Trophoblast cell (in vitro differentiated cells and primary cell): ENCODE results near the gene PEX10.

Experiments used
- DNase-seq, 2 donors: peaks; one replicate each; pipeline ENCODE4 v3.0.0-alpha.2; 2016
- H2AFZ ChIP-seq: 2 replicates; pipeline ENCODE4 v1.6.1; 2013; ENCODE audit warnings: low read length, moderate library complexity, mild to moderate bottlenecking; ENCODE audit not compliant: insufficient read depth, poor library complexity
- H2AK5ac ChIP-seq: 2 replicates; pipeline ENCODE4 v1.6.1; 2013; ENCODE audit warnings: mild to moderate bottlenecking, low read length
- H2BK120ac ChIP-seq: 2 replicates; pipeline ENCODE4 v1.6.1; 2013; ENCODE audit warnings: low read length, mild to moderate bottlenecking, moderate library complexity; ENCODE audit not compliant: insufficient read depth, poor library complexity
- H2BK12ac ChIP-seq: 2 replicates; pipeline ENCODE4 v1.6.1; 2013; ENCODE audit warnings: mild to moderate bottlenecking, low read length, moderate library complexity
- H2BK5ac ChIP-seq: 2 replicates; pipeline ENCODE4 v1.6.1; 2013; ENCODE audit warnings: low read length, low read depth, moderate library complexity, mild to moderate bottlenecking; ENCODE audit not compliant: poor library complexity
- H3K14ac ChIP-seq: 2 replicates; pipeline ENCODE4 v1.6.1; 2013; ENCODE audit warnings: mild to moderate bottlenecking, low read length
- H3K18ac ChIP-seq: 2 replicates; pipeline ENCODE4 v1.6.1; 2013; ENCODE audit warnings: mild to moderate bottlenecking, low read length
- H3K23ac ChIP-seq: 2 replicates; pipeline ENCODE4 v1.6.1; 2013; ENCODE audit warnings: low read length
- H3K27ac ChIP-seq: 2 replicates; pipeline ENCODE4 v1.5.1; 2013; ENCODE audit warnings: low read depth, mild to moderate bottlenecking, inconsistent platforms, low read length, moderate library complexity
- H3K27me3 ChIP-seq: 2 replicates; pipeline ENCODE4 v1.6.1; 2013; ENCODE audit warnings: inconsistent platforms, mild to moderate bottlenecking, low read length, moderate library complexity; ENCODE audit not compliant: insufficient read depth
- H3K36me3 ChIP-seq, 2 experiments: 1 replicate in 1 of 2; 2 replicates in 1 of 2; pipeline ENCODE4 v1.6.1; 2013; ENCODE audit warnings: low read length in 2 of 2, mild to moderate bottlenecking in 2 of 2, moderate library complexity in 1 of 2; ENCODE audit not compliant: insufficient read depth in 2 of 2, control insufficient read depth in 1 of 2
- H3K4ac ChIP-seq: 2 replicates; pipeline ENCODE4 v1.6.1; 2013; ENCODE audit warnings: low read depth, mild to moderate bottlenecking, low read length, moderate library complexity
- H3K4me1 ChIP-seq, 2 experiments: 1 replicate in 1 of 2; 2 replicates in 1 of 2; pipeline ENCODE4 v1.6.1; 2013; ENCODE audit warnings: low read length in 2 of 2, mild to moderate bottlenecking in 2 of 2, moderate library complexity in 1 of 2; ENCODE audit not compliant: insufficient read depth in 2 of 2, control insufficient read depth in 1 of 2
- H3K4me2 ChIP-seq: 2 replicates; pipeline ENCODE4 v1.6.1; 2013; ENCODE audit warnings: inconsistent platforms, mild to moderate bottlenecking, low read length, moderate library complexity
- H3K4me3 ChIP-seq: 2 replicates; pipeline ENCODE4 v1.5.1; 2013; ENCODE audit warnings: mild to moderate bottlenecking, low read depth, low read length, inconsistent platforms
- H3K79me1 ChIP-seq: one replicate; pipeline ENCODE4 v1.6.1; 2013; ENCODE audit warnings: low read length
- H3K79me2 ChIP-seq: 2 replicates; pipeline ENCODE4 v1.6.1; 2013; ENCODE audit warnings: low read length, mild to moderate bottlenecking; ENCODE audit not compliant: control insufficient read depth, insufficient read depth, poor library complexity
- H3K9ac ChIP-seq: 2 replicates; pipeline ENCODE4 v1.6.1; 2013; ENCODE audit warnings: mild to moderate bottlenecking, low read length
- H3K9me3 ChIP-seq: 2 replicates; pipeline ENCODE4 v1.6.1; 2013; ENCODE audit warnings: low read depth, mild to moderate bottlenecking, control low read depth, inconsistent platforms, low read length; ENCODE audit not compliant: insufficient read depth
- H4K12ac ChIP-seq: 2 replicates; pipeline ENCODE4 v1.6.1; 2013; ENCODE audit warnings: low read depth, mild to moderate bottlenecking, low read length, moderate library complexity
- H4K8ac ChIP-seq: 2 replicates; pipeline ENCODE4 v1.6.1; 2013; ENCODE audit warnings: low read depth, mild to moderate bottlenecking, low read length, moderate library complexity
- H4K91ac ChIP-seq: one replicate; pipeline ENCODE4 v1.6.1; 2013; ENCODE audit warnings: low read depth, mild to moderate bottlenecking, low read length, moderate library complexity
- WGBS: extraction: QIAGEN DNeasy Blood & Tissue Kit; methylation state at CpG from one replicate; pipeline ENCODE4 v1.1.7; 2013; ENCODE audit warnings: missing lambda C conversion rate; ENCODE audit not compliant: insufficient read length, insufficient coverage; ENCODE audit errors: extremely low coverage; 5-methylcytosine and 5-hydroxymethylcytosine counted together

PEX10 gene

DNA sequence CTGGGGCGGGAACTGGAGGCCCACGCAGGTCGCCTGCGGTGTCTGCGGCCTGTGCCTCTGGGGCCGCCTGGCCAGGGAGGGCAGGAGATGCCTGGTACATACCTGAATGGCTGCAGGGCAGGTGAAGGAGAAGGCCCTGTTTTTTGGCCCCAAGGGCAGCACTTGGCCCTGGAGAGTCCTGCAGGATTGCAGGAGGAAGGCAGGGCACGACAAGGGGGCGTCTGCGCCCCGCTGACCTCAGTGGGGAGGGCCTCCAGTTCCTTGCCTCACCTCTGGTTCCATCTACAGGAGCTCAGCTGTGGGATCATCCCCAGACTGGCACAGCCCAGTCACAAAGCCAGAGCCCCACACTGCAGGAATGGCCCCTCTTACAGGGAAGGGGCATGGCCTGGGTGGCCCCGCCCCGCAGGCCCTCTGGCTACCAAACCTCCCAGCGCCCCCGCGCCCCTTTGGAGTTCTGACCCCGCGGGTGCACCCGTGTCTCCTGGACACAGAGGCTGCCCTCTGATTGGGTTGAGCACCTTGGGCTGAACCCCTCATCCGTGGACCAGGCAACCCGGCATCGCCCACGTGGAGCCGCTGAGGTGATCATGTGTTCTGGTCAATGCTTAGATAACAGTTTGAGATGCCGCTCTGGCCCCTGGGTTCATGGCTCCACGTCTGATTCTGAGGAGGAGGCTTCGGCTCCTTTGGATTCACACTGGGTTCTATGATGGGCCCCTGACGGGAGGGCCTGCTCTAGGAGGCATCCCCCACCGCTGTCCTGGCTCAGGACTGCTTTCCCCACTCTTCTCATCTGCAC, 1.3 kb upstream of the PEX10 start:
- no peak overlapping the region for H3K9ac ChIP-seq
- no peak overlapping the region for H2AK5ac ChIP-seq
- H2BK120ac ChIP-seq: no peak overlapping the region
- WGBS: no CpG with 5 or more reads among the region's 28 CpGs
- no peaks in the 10 kb centered on the region for H3K27me3 ChIP-seq
- H3K79me1 ChIP-seq: peaks cover 12% of the 10 kb centered on the region
- no peak overlapping the region for H4K12ac ChIP-seq
- H3K79me2 ChIP-seq: peaks cover 9% of the 10 kb centered on the region
- H2BK12ac ChIP-seq: no peak overlapping the region
- no peak overlapping the region for H3K14ac ChIP-seq
- peak overlapping the region; percentile 77 for H2AFZ ChIP-seq
- H3K4ac ChIP-seq: no peak overlapping the region
- no peak for DNase-seq
- H3K9me3 ChIP-seq: no peaks in the 10 kb centered on the region
- H3K36me3 ChIP-seq: peaks cover 9% of the 10 kb centered on the region in 2 experiments
- H3K23ac ChIP-seq: no peak overlapping the region
- no peak overlapping the region for H3K27ac ChIP-seq
- H3K18ac ChIP-seq: no peak overlapping the region
- peaks cover 14 to 20% of the 10 kb centered on the region in 2 experiments for H3K4me1 ChIP-seq
- H4K8ac ChIP-seq: no peak overlapping the region
- no peak overlapping the region for H4K91ac ChIP-seq
- peak overlapping the region; percentile 97 for H3K4me2 ChIP-seq
- no peak overlapping the region for H2BK5ac ChIP-seq
- no peak overlapping the region for H3K4me3 ChIP-seq

DNA sequence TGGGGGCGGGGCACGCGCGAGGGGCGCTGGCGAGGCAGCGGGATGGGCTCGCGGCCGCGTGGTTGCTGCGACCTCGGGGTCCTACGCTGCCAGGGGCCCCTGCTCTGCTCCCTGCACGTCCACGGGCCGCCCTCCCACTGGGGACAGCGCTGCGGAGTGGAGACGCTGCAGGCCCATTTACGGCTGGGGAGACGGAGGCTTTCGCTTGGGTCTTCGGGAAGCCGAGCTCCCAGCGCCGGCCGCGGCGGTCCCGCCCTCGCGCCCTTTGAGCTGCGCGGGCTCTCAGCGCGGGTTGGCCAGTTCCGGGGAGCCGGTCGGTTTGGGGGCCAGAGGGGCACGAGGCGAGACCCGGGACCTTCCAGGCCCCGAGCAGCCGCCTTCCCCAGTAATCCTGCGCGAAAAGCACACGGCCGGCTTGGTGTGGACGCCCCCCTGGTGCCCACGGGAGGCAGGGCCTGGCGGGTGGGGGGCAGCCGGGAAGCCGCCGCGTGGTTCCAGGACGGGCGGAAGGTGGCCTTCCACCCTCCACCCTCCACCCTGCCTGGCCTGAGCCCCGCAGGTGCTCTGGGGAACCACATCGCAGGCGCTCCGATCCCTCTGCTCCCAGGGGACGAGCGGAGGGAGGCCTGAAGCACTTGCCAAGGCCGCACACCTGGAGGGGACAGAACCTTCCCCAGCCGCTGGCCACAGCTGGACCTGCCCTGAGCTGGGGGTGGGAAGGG, 570 bp upstream of the PEX10 start:
- Histone ChIP-seq H3K79me2 (peaks cover 9% of the 10 kb centered on the region), H2BK12ac (no peak overlapping the region), H3K9ac (peak overlapping the region; percentile 68), H4K12ac (peak overlapping the region; percentile 78), H2AFZ (peak overlapping the region; percentile 61), H3K4me1 (peaks cover 14 to 20% of the 10 kb centered on the region in 2 experiments), H3K18ac (peak overlapping the region; percentile 91), H3K9me3 (no peaks in the 10 kb centered on the region), H3K14ac (peak overlapping the region; percentile 78), H3K27ac (no peak overlapping the region), H4K8ac (peak overlapping the region; percentile 85), H2AK5ac (peak overlapping the region; percentile 38), H3K23ac (no peak overlapping the region), H4K91ac (peak overlapping the region; percentile 86), H3K4ac (peak overlapping the region; percentile 22), H3K36me3 (peaks cover 15 to 17% of the 10 kb centered on the region in 2 experiments), H2BK5ac (no peak overlapping the region), H2BK120ac (peak overlapping the region; percentile 57), H3K79me1 (peaks cover 12% of the 10 kb centered on the region), H3K4me3 (peak overlapping the region; percentile 89), H3K4me2 (peak overlapping the region; percentile 97), H3K27me3 (no peaks in the 10 kb centered on the region)
- no CpG with 5 or more reads among the region's 66 CpGs for WGBS
- DNase-seq: peak; percentile 17 to 57

DNA sequence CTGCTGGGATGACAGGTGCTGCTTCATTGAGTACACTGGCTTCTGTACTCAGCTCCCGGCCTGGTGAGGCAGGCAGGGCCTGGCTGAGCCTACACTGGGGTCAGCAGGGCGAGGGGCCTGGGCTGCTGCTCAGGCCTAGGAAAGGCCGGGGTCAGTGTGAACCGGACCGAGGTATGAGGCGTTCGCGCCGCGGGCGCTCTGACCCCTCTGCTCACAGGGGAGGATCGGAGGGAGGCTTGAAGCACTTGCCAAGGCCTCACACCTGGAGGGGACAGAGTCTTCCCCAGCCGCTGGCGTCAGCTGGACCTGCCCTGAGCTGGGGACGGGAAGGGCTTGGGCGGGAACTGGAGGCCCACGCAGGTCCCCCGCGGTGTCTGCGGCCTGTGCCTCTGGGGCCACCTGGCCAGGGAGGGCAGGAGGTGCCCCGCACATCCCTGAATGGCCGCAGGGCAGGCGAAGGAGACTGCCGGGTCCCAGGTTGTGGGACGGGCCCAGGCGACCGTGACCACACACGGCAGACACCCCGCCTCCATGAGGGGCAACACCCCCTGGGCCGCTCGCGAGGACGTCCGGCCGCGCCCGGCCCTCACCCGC, 466 bp downstream of the PEX10 start:
- peak overlapping the region; percentile 92 for H4K91ac ChIP-seq
- H4K12ac ChIP-seq: peak overlapping the region; percentile 89
- WGBS: no CpG with 5 or more reads among the region's 38 CpGs
- H3K4me3 ChIP-seq: peak overlapping the region; percentile 98
- peak overlapping the region; percentile 70 for H2BK120ac ChIP-seq
- no peaks in the 10 kb centered on the region for H3K27me3 ChIP-seq
- peaks cover 9% of the 10 kb centered on the region for H3K79me2 ChIP-seq
- H3K36me3 ChIP-seq: peaks cover 23% of the 10 kb centered on the region in 2 experiments
- H2BK5ac ChIP-seq: peak overlapping the region; percentile 49
- peaks cover 14 to 20% of the 10 kb centered on the region in 2 experiments for H3K4me1 ChIP-seq
- no peaks in the 10 kb centered on the region for H3K9me3 ChIP-seq
- H3K14ac ChIP-seq: peak overlapping the region; percentile 91
- peak overlapping the region; percentile 96 for H4K8ac ChIP-seq
- H3K18ac ChIP-seq: peak overlapping the region; percentile 85
- H2AFZ ChIP-seq: peak overlapping the region; percentile 91
- peak in 1 of 2 donors; percentile 14 for DNase-seq
- H3K23ac ChIP-seq: no peak overlapping the region
- peak overlapping the region; percentile 84 for H2AK5ac ChIP-seq
- H2BK12ac ChIP-seq: peak overlapping the region; percentile 16
- H3K4ac ChIP-seq: peak overlapping the region; percentile 30
- H3K27ac ChIP-seq: peak overlapping the region; percentile 40
- peak overlapping the region; percentile 89 for H3K9ac ChIP-seq
- H3K4me2 ChIP-seq: peak overlapping the region; percentile 71
- peaks cover 12% of the 10 kb centered on the region for H3K79me1 ChIP-seq

DNA sequence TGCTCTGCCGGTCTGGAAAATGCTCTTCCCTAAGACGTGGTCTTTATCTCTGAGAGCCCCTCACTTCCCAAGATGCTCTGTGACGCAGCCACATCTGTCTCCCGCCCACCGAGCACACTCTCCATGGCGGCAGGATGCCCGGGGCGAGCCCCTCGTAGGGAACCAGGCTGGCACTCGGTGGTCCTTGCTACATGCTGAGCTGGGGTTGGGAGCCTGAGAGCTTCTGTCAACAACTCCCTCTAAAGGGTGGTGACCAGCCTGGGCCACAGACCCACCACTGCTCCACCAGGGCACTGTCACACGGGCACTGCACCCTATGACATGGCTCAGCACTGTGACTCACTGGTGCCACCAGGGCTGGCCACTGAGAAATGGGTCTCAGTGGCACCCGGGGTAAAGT, 2.6 kb downstream of the PEX10 start:
- H3K9ac ChIP-seq: no peak overlapping the region
- no peaks in the 10 kb centered on the region for H3K9me3 ChIP-seq
- peaks cover 12% of the 10 kb centered on the region for H3K79me1 ChIP-seq
- H3K27me3 ChIP-seq: no peaks in the 10 kb centered on the region
- no peak overlapping the region for H2BK5ac ChIP-seq
- peaks cover 12 to 20% of the 10 kb centered on the region in 2 experiments for H3K4me1 ChIP-seq
- no peak overlapping the region for H3K4me3 ChIP-seq
- H2BK12ac ChIP-seq: no peak overlapping the region
- no CpG with 5 or more reads among the region's 12 CpGs for WGBS
- no peak overlapping the region for H3K18ac ChIP-seq
- H3K14ac ChIP-seq: no peak overlapping the region
- no peak overlapping the region for H2AK5ac ChIP-seq
- H2AFZ ChIP-seq: no peak overlapping the region
- H3K4me2 ChIP-seq: no peak overlapping the region
- no peak overlapping the region for H3K27ac ChIP-seq
- no peak overlapping the region for H4K91ac ChIP-seq
- no peak for DNase-seq
- no peak overlapping the region for H2BK120ac ChIP-seq
- peaks cover 9% of the 10 kb centered on the region for H3K79me2 ChIP-seq
- no peak overlapping the region for H3K4ac ChIP-seq
- no peak overlapping the region for H4K12ac ChIP-seq
- no peak overlapping the region for H4K8ac ChIP-seq
- no peak overlapping the region for H3K23ac ChIP-seq
- H3K36me3 ChIP-seq: peaks cover 41 to 42% of the 10 kb centered on the region in 2 experiments
